Measurements from ENCODE around the gene IMPDH2. TPM values are rescaled to one million over a fixed set of nuclear protein-coding genes. Genes with fewer than 3 reads are reported as not detected.
A peak's percentile ranks its signal among the peaks of the same experiment; 100 is the strongest.
"Not testable (repeated sequence)": the region's sequence is repeated elsewhere in the genome, so short reads cannot be mapped to it uniquely, and the experiment has no call there.

IMPDH2 gene
- total RNA-seq, 2 experiments from 2014 or later = 532 to 549 TPM

DNA sequence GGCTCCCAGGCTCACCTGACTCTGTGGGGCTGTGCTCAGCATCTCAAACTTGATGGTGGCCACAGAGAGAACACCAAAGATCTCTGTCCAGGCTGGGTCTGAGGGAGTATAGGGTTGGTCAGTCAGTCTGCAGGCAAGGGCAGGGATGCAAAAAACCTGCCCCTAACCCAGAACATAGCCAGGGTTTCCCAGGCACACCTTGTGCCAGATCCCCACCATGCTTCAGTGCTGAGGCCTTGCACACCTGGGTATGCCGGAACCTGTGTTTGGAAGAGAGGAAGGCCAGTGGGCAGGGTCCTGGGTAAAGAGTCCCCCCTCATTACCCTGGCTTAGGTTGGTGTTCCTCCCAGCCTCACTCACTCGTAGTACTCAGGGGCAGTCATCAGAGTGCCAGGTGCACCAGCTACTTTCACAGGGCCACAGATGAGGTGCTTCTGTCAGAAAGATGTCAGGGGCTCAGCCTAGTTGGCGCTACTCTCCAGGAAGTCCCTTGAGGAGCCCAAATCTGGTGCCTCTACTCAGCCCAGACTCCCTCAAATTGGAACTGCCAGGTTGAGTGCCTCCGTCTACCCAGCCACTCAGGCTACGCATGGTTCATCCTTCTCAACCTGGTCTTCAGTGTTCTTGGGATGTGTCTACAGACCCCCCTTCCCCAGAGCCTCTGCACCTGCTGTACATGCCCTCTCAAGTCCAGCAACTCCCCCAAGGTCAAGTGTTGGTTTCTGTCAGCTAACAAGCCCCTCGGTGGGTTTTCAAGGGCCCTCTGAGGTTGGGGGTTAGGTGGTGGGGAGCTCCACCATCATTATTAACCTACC lies 12.6 kb downstream of the IMPDH2 start:
- peaks cover 24% of the 10 kb centered on the region for H3K4me1 Mint-ChIP-seq
- peaks cover 8% of the 10 kb centered on the region for H3K36me3 Mint-ChIP-seq
- H3K4me3 Mint-ChIP-seq = no peak overlapping the region
- H3K27ac Mint-ChIP-seq = no peak overlapping the region
- peaks cover 3% of the 10 kb centered on the region for H3K27me3 Mint-ChIP-seq
- H3K9me3 Mint-ChIP-seq = no peaks in the 10 kb centered on the region
- DNase-seq = no peak

DNA sequence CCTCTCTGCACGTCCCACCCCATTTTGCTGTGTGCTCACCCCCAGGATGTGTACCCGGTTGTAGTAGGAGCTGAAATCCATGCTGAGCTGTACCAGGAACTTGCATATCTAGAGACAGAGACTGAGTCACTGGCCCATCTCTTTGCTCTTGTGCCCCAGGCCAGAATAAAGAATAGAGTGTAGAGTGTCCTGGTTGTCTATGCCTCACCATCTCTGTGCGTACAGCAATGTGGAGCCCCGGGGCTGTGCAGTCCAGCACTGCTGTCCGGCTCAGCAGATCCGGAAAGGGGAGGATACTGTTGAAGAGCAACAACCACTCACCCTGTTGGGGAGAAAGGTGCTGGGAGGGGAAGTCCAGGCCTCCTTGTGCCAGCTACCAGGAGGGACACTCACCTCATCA lies 13.4 kb downstream of the IMPDH2 start:
- peaks cover 7% of the 10 kb centered on the region for H3K36me3 Mint-ChIP-seq

DNA sequence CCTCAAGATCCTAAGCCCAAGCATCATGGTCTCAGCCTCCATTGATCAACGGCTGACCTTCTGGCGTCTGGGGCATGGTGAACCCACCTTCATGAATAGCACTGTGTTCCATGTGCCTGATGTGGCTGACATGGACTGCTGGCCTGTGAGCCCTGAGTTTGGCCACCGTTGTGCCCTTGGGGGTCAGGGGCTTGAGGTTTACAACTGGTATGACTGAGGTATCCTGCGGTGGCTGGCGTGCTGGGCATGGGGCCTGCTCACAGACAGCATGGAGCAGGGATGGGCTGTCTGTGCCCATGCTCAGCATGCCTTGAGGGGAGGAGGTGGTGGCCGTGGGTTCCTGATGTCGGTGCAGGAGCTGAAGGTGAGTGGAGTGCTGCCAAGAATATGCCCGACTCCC lies 14.1 kb downstream of the IMPDH2 start:
- Mint-ChIP-seq H3K27ac (no peak overlapping the region), H3K4me1 (peaks cover 21% of the 10 kb centered on the region), H3K4me3 (no peak overlapping the region), H3K27me3 (no peaks in the 10 kb centered on the region), H3K36me3 (peaks cover 7% of the 10 kb centered on the region), H3K9me3 (no peaks in the 10 kb centered on the region)
- no peak for DNase-seq

More for the DNA sequence above, 13.4 kb downstream of the IMPDH2 start:
- no peaks in the 10 kb centered on the region for H3K9me3 Mint-ChIP-seq
- peaks cover 22% of the 10 kb centered on the region for H3K4me1 Mint-ChIP-seq
- no peak overlapping the region for H3K27ac Mint-ChIP-seq
- H3K4me3 Mint-ChIP-seq = no peak overlapping the region
- DNase-seq = no peak
- H3K27me3 Mint-ChIP-seq = no peaks in the 10 kb centered on the region

DNA sequence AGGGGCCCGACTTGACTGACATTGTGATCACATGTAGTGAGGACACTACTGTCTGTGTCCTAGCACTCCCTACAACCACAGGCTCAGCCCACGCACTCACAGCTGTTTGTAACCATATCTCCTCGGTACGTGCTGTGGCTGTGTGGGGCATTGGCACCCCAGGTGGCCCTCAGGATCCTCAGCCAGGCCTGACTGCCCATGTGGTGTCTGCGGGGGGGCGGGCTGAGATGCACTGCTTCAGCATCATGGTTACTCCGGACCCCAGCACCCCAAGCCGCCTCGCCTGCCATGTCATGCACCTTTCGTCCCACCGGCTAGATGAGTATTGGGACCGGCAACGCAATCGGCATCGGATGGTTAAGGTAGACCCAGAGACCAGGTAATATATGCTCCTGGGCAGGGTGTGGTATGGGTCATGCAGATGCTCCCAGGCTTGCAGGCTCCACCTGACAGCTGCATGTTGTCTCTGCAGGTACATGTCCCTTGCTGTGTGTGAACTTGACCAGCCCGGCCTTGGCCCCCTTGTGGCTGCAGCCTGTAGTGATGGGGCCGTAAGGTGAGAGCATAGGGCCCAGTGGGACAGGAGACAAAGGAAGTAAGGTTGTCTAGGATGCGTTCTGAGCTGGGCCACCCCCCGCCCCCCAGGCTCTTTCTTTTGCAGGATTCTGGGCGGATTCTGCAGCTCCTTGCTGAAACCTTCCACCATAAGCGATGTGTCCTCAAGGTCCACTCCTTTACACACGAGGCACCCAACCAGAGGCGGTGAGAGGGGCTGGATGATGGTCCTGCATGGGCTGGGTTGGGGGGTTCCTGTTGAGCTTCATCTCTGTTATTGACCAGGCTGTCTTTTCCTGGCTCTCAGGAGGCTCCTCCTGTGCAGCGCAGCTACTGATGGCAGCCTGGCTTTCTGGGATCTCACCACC lies 15.2 kb downstream of the IMPDH2 start:
- peaks cover 18% of the 10 kb centered on the region for H3K4me1 Mint-ChIP-seq

DNA sequence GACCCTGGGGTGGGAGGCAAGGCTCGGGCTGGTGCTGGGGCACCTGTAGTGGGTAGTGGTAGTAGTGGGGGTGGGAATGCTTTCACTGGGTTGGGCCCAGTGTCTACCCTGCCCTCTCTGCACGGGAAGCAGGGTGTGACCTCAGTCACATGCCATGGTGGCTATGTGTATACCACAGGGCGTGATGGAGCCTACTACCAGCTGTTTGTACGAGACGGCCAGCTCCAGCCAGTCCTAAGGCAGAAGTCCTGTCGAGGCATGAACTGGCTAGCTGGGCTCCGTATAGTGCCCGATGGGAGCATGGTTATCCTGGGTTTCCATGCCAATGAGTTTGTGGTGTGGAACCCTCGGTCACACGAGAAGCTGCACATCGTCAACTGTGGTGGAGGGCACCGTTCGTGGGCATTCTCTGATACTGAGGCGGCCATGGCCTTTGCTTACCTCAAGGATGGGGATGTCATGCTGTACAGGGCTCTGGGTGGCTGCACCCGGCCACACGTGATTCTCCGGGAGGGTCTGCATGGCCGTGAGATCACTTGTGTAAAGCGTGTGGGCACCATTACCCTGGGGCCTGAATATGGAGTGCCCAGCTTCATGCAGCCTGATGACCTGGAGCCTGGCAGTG lies 16.0 kb downstream of the IMPDH2 start:
- H3K27me3 Mint-ChIP-seq = no peaks in the 10 kb centered on the region
- peaks cover 19% of the 10 kb centered on the region for H3K4me1 Mint-ChIP-seq
- no peak overlapping the region for H3K4me3 Mint-ChIP-seq
- H3K9me3 Mint-ChIP-seq = no peaks in the 10 kb centered on the region
- DNase-seq = no peak
- H3K36me3 Mint-ChIP-seq = peaks cover 14% of the 10 kb centered on the region
- H3K27ac Mint-ChIP-seq = peak overlapping the region; percentile 29

More for the DNA sequence above, 15.2 kb downstream of the IMPDH2 start:
- peak overlapping the region; percentile 29 for H3K27ac Mint-ChIP-seq
- H3K4me3 Mint-ChIP-seq = no peak overlapping the region
- peak; percentile 62 for DNase-seq
- no peaks in the 10 kb centered on the region for H3K27me3 Mint-ChIP-seq
- no peaks in the 10 kb centered on the region for H3K9me3 Mint-ChIP-seq
- H3K36me3 Mint-ChIP-seq = peaks cover 12% of the 10 kb centered on the region

DNA sequence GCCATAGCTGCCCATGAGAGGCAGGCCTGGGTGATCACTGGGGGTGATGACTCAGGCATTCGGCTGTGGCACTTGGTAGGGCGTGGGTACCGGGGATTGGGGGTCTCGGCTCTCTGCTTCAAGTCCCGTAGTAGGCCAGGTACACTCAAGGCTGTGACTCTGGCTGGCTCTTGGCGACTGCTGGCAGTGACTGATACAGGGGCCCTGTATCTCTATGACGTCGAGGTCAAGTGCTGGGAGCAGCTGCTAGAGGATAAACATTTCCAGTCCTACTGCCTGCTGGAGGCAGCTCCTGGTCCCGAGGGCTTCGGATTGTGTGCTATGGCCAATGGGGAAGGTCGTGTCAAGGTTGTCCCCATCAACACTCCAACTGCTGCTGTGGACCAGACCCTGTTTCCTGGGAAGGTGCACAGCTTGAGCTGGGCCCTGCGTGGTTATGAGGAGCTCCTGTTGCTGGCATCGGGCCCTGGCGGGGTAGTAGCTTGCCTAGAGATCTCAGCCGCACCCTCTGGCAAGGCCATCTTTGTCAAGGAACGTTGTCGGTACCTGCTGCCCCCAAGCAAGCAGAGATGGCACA lies 16.7 kb downstream of the IMPDH2 start:
- no peak for DNase-seq
- Mint-ChIP-seq H3K4me3 (no peak overlapping the region), H3K27ac (no peak overlapping the region), H3K36me3 (peaks cover 18% of the 10 kb centered on the region), H3K4me1 (peaks cover 23% of the 10 kb centered on the region), H3K9me3 (no peaks in the 10 kb centered on the region), H3K27me3 (no peaks in the 10 kb centered on the region)

DNA sequence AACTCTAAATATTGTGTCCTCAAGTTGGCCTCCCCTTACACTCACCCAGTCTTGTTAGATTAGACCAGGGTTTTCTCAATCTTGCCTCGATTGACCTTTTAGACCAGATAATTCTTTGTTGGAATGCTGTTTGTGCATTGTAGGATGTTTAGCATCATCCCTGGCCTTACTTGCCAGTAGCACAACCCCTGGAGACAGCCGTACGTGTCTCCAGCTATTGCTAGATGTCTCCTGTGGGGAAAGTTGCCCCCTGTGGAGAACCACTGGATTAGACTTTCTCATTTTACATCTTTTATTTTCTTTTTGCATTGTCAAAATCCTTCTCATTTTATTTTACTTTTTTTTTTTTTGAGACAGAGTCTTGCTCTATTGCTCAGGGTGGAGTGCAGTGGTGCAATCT lies 19.8 kb downstream of the IMPDH2 start:
- H3K4me3 Mint-ChIP-seq = peak overlapping the region; percentile 99
- H3K27ac Mint-ChIP-seq = peak overlapping the region; percentile 48
- peaks cover 3% of the 10 kb centered on the region for H3K27me3 Mint-ChIP-seq
- H3K36me3 Mint-ChIP-seq = peaks cover 14% of the 10 kb centered on the region
- peaks cover 28% of the 10 kb centered on the region for H3K4me1 Mint-ChIP-seq
- no peak for DNase-seq
- no peaks in the 10 kb centered on the region for H3K9me3 Mint-ChIP-seq

DNA sequence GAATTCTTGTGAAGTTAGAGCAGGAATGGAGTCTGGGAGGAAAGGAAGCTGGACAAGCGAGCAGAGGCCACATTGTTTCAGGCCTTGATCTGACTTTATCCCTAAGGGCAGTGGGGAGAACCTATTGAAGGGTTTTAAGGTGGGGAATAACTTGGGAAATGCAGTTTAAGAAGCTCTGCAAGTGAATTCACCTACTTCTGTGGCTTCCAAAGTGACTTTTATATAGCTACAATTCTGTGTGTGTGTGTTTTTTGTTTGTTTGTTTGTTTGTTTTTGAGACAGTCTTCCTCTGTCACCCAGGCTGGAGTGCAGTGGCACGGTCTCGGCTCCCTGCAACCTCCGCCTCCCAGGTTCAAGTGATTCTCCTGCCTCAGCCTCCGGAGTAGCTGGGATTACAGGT lies 20.6 kb downstream of the IMPDH2 start:
- peaks cover 14% of the 10 kb centered on the region for H3K36me3 Mint-ChIP-seq
- not testable (repeated sequence) for H3K9me3 Mint-ChIP-seq, H3K27me3 Mint-ChIP-seq, DNase-seq
- H3K4me3 Mint-ChIP-seq = peak overlapping the region; percentile 99
- H3K27ac Mint-ChIP-seq = peak overlapping the region; percentile 100
- peaks cover 28% of the 10 kb centered on the region for H3K4me1 Mint-ChIP-seq

DNA sequence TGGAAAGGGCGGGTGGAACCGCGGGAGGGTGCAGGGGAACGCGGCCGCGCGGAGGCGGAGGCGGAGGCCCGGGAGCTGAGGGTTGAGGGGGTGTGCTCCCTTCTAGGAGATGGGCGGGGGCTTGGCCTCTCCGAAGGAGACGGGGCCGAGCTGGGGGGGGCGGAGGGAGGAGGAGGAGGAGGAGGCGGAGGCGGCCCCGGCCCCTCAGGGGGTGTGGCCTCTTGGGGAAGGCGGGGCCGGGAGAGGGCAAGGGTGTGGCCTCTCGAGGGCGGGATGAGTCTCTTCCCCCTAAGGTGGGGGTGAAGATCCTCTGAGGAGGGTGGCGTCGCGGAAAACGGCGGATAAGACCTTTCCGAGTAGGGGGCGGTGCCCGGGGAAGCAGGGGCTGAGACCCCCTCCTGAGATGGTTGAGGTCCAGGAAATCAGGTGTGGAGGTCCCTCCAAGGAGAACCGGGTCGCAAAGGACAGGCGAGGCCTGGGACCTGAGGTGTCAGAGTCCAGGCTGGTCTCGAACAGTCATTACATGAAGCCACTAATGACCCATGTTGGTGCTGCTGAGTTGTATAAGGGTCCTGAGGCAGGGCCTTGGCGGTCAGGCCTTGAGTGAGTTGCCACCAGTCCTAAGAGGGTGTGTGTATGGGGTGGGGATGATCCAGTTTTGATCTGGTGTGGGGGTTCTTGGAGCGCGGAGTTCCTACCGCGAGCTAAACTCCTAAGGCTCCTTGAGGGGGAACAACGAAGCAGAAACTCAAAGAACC lies 21.2 kb downstream of the IMPDH2 start:
- peak; percentile 89 for DNase-seq
- H3K4me1 Mint-ChIP-seq = peaks cover 28% of the 10 kb centered on the region
- no peaks in the 10 kb centered on the region for H3K9me3 Mint-ChIP-seq
- H3K27me3 Mint-ChIP-seq = peaks cover 3% of the 10 kb centered on the region
- H3K4me3 Mint-ChIP-seq = peak overlapping the region; percentile 99
- H3K36me3 Mint-ChIP-seq = peaks cover 14% of the 10 kb centered on the region
- peak overlapping the region; percentile 100 for H3K27ac Mint-ChIP-seq

DNA sequence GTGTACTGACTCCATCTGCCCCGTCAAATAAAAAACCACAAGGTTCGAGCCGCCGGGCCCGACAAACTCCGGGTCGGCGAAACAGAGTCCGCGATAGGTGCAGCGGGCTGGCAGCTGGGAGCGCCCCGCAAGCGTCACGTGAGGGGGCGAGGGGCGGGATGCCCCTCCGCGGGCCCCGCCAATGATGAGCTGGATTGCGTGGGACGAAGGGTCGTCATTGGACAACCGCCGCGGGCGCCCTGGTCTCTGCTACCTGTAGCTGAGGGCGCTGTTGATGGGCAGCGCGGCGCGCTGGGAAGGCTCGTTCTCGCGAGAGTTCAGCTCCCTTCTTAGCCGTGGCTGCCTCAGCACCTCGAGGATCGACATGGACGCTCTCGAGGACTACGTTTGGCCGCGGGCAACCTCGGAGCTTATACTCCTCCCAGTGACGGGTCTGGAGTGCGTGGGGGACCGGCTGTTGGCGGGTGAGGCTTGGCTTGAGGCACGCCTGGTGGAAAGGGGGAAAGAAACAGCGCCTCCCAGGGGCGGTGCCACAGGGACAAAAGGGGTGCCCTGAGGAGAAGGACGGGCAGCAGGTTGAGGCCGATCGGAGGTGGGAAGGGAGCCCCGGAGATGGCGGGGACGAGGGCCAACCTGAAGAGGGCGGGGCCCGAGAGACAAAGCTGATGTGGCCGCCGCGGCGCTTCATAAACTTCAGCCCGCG lies 22.0 kb downstream of the IMPDH2 start, which contains the start of gene WDR6:
WDR6 (plus strand) TSS at position 324 of the 703 bp plus-strand sequence; CDS start at position 365, 41 bp downstream.
- Mint-ChIP-seq H3K4me1 (peaks cover 26% of the 10 kb centered on the region), H3K27me3 (peaks cover 3% of the 10 kb centered on the region), H3K27ac (peak within 1 kb of the TSS; percentile 100), H3K36me3 (peaks cover 14% of the 10 kb centered on the region), H3K4me3 (peak within 1 kb of the TSS; percentile 99), H3K9me3 (no peaks in the 10 kb centered on the region)
- DNase-seq = peak; percentile 99

DNA sequence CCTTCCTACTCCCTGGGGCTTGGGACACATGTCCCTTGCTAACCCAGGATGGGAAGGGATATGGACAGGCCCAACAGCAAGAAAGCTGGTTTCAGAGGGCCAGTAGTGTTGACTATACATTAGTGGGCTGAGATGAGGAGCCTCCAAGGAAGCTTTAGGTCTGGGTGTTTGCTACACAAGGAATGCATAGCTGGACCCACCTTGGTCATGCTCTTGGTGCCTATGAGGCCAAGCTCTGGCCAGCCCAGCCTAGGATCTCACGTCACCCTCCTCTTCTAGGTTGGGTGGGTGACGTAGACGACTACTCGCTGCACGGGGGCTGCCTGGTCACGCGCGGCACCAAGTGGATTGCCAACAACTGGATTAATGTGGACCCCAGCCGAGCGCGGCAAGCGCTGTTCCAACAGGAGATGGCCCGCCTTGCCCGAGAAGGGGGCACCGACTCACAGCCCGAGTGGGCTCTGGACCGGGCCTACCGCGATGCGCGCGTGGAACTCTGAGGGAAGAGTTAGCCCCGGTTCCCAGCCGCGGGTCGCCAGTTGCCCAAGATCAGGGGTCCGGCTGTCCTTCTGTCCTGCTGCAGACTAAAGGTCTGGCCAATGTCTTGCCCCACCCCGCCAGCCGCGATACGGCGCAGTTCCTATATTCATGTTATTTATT lies 22.7 kb downstream of the IMPDH2 start:
- Mint-ChIP-seq H3K9me3 (no peaks in the 10 kb centered on the region), H3K27ac (peak overlapping the region; percentile 100), H3K36me3 (peaks cover 14% of the 10 kb centered on the region), H3K4me3 (peak overlapping the region; percentile 99), H3K4me1 (peaks cover 21% of the 10 kb centered on the region), H3K27me3 (peaks cover 3% of the 10 kb centered on the region)
- DNase-seq = no peak

DNA sequence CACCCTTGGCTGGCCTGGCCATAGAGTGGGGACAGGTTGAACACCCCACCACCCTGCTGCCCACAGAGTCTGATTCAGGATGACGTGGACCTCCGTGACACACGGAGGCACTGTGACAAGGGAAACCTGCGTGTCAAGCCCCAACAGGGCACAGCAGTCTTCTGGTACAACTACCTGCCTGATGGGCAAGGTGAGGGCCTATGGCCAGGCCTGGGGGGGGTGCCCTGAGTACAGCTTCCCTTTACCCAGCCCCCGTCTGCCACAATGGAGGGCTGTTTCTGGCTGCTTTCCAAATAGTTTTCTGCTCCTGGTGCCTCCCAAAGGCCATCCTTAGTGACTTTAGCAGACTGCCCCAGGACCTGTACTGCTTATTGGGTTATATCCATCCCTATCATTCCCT lies 23.2 kb downstream of the IMPDH2 start:
- Mint-ChIP-seq H3K36me3 (peaks cover 14% of the 10 kb centered on the region), H3K4me3 (peak overlapping the region; percentile 99), H3K27me3 (peaks cover 3% of the 10 kb centered on the region), H3K27ac (no peak overlapping the region), H3K4me1 (peaks cover 21% of the 10 kb centered on the region), H3K9me3 (no peaks in the 10 kb centered on the region)
- DNase-seq = no peak

DNA sequence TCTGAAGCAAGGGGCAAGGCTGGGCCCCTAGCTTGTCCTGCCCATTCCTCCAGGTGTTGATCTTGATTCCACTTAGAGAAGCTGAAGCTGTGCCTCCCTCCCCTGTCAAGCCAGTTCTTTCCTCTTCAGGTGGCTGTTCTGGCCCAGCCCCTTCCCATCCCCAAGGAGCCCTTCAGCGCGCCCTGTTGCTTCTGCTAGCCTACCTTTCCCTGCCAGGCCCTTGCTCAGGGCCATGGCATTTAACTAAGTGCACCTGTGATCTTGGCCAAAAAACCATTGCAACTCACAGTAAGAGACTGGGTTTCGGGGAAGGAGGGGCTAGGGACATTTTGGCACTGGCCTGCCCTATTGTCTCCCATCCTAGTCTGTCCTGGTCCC lies 23.9 kb downstream of the IMPDH2 start:
- Mint-ChIP-seq H3K4me1 (peaks cover 21% of the 10 kb centered on the region), H3K27me3 (peaks cover 3% of the 10 kb centered on the region), H3K36me3 (peaks cover 14% of the 10 kb centered on the region), H3K9me3 (no peaks in the 10 kb centered on the region), H3K4me3 (no peak overlapping the region), H3K27ac (no peak overlapping the region)
- no peak for DNase-seq
